Posterior vena cava (tissue), 2 donors: Measurements from ENCODE around the gene PDIA4. TPM values are rescaled to one million over a fixed set of nuclear protein-coding genes. Genes with fewer than 3 reads are reported as not detected.
"Not testable (repeated sequence)": the region's sequence is repeated elsewhere in the genome, so short reads cannot be mapped to it uniquely, and the experiment has no call there.

ENCODE experiments used
- DNase-seq: peaks from one replicate; pipeline ENCODE4 v3.0.0-alpha.2; 2020; ENCODE audit warnings: low spot score
- intact Hi-C, 2 donors: fragments of 100-400 bp; cut with DNase I; formaldehyde crosslinking; loops; one replicate each; pipeline versions ENCODE4 v1.14.1 to v1.14.2; 2022 to 2023
- long read RNA-seq, 2 donors: library from polyadenylated mRNA; unstranded; transcript quantifications; one replicate each; pipeline ENCODE4 v2.0.0, GENCODE V29; 2020 to 2021
- total RNA-seq, 2 donors: library from RNA; stranded (reverse); fragmentation: NEBNext Ultra II Directional; extraction: Animal tissue kit (Norgen Biotek cat#: 25700); gene quantifications; one replicate each; pipeline ENCODE4 v1.2.1, GENCODE V29; 2021
- donor health status: DM: yes; HTN: yes; CAD: no.
- donor health status: DM: yes; HTN: yes; CAD: no.

Gene PDIA4, protein sequence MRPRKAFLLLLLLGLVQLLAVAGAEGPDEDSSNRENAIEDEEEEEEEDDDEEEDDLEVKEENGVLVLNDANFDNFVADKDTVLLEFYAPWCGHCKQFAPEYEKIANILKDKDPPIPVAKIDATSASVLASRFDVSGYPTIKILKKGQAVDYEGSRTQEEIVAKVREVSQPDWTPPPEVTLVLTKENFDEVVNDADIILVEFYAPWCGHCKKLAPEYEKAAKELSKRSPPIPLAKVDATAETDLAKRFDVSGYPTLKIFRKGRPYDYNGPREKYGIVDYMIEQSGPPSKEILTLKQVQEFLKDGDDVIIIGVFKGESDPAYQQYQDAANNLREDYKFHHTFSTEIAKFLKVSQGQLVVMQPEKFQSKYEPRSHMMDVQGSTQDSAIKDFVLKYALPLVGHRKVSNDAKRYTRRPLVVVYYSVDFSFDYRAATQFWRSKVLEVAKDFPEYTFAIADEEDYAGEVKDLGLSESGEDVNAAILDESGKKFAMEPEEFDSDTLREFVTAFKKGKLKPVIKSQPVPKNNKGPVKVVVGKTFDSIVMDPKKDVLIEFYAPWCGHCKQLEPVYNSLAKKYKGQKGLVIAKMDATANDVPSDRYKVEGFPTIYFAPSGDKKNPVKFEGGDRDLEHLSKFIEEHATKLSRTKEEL
- 100 to 1,000 TPM in 1 of 2 donors, 10 to 100 TPM in 1; 64.8 to 117 TPM for total RNA-seq
- long read RNA-seq, donor 1, transcript PDIA4-201 (10 exons, 2,903 nt) = major isoform, 56 of 87 reads
- long read RNA-seq, donor 1, partial matches to known transcripts = 23 of 87 reads
- long read RNA-seq, donor 1, other reads (novel, unspliced or antisense) = 6 of 87 reads
- long read RNA-seq, donor 2, transcript PDIA4-201 (10 exons, 2,903 nt) = major isoform, 156 of 208 reads
- long read RNA-seq, donor 2, partial matches to known transcripts = 28 of 208 reads
- long read RNA-seq, donor 2, other reads (novel, unspliced or antisense) = 23 of 208 reads

DNA sequence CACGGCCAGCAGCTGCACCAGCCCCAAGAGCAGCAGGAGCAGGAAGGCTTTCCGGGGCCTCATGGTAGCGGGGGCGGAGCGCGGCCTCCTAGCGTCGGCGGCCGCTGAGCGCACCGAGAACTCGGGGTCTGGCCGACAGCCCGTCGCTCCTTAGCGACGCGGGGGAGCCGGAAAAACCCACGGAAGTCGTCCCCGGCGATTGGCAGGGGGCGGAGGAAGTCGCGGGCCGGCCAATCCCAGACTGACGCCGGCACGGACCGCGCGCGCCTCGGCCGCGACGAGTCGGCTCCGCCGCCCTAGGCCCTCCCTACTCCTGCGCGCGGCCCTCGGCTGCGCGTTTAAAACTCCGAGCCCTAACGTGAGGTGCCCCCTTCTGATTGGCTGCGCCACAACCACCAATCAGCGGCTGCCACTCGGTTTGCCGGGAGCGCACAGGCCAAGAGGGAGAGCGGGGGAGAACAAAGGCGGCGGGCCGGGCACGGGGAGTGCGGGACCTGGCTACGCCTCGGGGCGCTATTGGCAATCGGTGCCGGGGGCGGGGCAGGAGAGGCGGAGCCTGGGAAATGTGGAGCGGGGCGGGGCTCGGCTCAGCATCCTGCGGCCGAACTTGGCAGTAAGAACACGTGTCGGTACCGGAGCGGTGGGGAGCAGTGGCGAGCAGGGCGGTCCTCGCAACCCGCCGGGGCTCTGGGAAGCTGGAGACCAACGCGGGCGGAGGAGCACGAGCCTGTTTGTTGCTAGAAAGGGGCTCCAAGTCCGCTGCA, at the start of gene PDIA4:
PDIA4 (minus strand) TSS at position 160 of the 764 bp plus-strand sequence; CDS start at position 63, 97 bp downstream.
- peak; percentile 100 for DNase-seq
- intact Hi-C loops = no loop called here

DNA sequence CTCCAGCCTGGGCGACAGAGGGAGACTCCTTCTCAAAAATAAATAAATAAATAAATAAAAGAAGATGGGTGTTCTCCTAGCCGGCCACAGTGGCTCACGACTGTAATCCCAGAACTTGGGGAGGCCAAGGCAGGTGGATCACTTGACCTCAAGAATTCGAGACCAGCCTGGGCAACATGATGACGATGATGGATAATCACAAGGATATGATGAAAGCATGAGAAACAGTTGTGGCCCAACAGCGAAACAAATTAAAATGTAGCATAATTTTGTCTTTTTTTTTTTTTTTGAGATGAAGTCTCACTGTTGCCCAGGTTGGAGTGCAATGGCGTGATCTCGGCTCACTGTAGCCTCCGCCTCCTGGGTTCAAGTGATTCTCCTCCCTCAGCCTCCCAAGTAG, 49.3 kb upstream of the PDIA4 start:
- no peak for DNase-seq
- intact Hi-C loops = no loop called here

DNA sequence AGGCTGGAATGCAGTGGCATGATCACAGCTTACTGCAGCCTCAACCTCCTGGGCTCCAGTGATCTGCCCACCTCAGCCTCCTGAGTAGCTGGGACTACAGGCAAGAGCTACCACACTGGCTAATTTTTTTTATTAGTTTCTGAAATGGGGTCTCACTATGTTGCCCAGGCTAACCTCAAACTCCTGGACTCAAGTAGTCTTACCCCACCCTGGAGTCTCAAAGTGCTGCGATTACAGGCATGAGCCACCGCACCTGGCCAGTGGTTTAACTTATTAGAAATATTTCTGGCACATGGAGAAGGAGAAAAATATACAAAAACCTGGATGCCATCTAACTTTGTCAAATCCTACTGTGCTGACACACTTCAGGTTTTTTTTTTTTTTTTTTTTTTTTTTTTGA, 47.0 kb upstream of the PDIA4 start:
- intact Hi-C loops = no loop called here
- no peak for DNase-seq

DNA sequence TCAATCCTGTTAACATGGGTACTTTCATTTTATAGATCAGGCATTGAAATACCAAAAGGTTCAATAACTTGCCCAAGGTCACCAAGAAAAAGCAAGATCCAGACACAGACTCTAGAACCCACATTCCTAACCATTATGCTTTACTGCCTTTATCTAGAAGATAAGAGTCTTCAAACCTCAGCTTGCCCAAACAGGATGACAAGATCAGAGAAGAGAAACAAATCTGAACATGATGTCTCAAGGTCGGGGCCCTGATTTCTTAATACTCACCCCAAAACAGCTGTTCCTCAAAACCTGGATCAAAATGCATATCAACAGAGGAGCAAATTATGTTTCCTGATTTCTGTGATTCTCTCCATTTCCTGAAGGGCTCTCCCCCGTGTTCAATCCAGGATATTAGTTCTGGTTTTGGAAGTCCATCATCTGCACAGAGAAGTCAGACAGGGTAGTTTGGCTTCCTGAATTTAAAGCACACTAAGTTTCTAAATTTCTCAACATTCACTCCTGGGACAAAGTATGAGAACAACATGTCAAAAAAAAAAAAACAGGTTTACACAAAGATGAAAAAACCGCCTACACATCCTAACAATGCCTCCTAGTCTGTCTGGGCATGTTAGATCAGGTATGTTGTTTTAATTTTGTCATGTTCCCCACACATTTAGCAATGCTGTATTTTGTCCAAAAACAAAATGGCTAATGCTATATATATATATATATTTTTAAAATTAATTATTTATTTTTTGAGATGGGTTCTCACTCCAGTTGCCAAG, 46.0 kb upstream of the PDIA4 start:
- DNase-seq = no peak
- intact Hi-C loops = no loop called here

DNA sequence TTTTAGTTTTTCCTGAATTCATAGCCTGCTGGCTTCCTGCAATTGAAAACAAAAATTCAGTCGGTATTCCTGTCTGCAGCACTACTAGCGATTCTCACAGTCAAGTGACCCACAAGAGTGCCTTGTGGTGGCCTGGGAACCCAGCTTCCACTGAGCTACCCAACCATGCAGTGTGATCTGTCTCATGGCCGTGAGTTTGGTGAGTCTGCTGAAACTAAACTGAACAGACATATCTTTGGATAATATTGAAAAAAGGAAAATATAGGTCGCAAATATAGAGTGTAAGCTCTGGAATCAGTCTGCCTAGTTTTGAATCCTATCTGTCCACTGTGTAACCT, 44.1 kb upstream of the PDIA4 start:
- intact Hi-C loops = no loop called here
- DNase-seq = no peak

DNA sequence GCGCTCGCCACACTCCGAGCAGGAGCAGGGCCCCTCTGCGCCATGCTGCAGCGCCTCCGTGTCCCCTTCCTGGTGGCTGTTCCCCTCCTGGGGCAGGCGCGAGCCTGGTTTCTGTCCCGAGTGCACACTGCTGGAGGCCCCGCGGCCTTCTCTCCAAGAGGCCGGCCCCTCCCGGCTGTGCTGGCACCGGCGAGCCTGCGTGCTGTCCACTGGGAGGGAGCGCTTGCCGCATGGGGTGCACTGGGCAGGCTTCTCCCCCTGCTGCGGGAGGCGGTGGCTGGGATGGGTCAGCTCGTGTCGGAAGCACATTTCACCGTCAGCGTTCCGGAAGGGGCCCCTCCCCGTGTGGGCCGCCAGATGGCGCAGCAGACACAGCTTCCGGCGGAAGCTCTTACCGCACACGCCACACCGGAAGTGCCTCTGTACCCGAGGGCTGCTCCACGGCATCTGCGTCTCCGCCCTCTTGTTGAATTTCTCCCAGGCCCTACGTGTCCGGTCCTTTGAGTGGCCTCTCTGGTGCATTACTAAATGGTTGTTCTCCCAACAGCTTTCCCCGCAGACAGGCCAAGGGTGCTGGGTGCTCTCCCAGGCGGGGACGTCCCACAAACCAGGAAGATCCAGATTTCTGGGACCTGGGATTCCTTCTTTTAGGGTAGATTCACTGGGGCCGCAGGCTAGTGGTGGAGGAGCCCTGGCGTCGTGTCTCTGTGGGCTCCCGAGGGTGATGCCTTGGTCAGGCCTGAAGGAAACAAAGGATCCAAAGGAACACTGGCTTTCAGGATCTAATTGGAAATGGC, 43.5 kb upstream of the PDIA4 start:
- intact Hi-C loops = no loop called here
- peak; percentile 81 for DNase-seq

DNA sequence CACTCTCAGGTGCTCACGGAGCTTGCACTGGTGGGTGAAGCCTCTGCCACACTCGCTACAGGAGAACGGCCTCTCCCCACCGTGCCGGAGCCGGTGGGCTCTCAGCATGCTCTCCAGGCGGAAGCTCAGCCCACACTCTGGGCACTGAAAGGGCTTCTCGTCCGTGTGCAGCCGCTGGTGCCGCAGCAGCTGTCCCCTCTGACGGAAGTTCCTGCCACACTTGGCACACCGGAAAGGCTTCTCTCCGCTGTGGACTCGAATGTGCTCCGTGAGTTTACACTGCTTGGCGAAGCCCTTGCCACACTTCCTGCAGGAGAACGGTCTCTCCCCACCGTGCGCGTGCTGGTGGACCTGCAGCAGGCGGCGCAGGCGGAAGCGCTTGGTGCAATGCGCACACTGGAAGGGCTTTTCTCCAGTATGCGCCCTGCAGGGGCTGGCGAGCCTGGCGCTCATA, 42.9 kb upstream of the PDIA4 start:
- no peak for DNase-seq
- intact Hi-C loops = no loop called here

DNA sequence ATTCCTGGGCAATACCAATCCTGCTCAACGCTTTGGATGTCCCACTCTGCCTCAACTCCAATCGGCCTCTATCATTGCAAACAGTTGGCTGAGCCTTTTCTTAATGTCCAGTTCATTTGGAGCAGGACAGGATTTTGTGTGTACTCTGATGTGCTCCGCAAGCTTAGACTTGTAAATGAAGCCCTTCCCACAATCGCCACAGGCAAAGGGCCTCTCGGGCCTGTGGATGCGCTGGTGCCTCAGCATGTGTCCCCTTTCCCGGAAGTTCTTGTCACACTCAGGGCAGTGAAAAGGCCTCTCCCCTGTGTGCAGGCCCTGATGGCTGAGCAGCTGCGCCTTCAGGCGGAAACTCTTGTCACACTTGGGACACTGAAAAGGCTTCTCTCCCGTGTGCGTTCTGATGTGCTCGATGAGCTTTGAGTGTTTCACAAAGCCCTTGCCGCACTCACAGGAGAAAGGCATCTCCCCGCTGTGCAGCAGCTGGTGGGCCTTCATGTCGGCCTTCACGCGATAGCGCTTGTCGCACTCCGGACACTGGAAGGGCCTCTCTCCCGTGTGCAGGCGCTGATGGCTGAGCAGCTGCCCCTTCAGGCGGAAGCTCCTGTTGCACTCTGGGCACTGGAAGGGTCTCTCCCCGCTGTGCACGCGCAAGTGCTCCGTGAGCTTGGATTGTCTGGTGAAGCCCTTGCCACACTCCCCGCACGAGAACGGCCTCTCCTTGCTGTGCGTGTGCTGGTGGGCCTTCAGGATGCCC, 42.2 kb upstream of the PDIA4 start:
- no peak for DNase-seq
- intact Hi-C loops = no loop called here

DNA sequence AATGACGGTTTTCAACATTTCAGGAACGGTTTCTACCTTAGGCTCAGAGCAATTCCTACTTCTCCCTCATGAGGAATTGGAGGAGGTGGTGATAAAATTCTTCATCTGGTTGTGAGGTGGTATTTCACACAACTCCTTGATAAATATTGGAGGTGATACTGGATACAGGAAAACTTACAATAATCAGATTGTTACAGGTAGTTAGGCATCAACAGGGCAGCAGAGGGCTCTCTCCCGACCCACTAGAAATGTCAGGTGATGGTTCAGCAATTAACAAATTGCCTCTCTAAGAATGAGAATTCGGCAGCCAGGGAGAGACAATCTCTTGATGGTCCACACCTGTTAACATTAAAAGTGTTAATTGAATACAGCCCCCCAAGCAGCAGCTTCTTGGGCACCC, 39.6 kb upstream of the PDIA4 start:
- intact Hi-C loops = no loop called here
- no peak for DNase-seq

DNA sequence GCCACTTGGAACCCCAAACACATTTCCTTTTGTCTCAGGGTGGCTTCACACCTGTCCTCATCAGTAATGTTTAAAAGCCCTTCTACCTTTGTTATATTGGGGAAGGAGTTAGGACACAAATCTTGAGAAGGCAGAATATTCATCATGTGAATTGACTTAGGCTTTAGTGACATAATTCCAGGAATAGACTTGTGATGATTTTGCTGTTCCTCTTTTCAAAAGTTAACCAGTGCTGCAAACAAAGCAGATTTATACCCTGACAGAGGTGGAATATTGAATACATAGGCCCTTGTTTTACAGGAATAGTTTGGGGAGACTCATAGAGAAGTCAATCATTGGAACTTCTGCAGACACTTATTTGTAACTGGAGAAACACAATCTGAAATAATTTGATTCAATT, 35.2 kb upstream of the PDIA4 start:
- DNase-seq = no peak

DNA sequence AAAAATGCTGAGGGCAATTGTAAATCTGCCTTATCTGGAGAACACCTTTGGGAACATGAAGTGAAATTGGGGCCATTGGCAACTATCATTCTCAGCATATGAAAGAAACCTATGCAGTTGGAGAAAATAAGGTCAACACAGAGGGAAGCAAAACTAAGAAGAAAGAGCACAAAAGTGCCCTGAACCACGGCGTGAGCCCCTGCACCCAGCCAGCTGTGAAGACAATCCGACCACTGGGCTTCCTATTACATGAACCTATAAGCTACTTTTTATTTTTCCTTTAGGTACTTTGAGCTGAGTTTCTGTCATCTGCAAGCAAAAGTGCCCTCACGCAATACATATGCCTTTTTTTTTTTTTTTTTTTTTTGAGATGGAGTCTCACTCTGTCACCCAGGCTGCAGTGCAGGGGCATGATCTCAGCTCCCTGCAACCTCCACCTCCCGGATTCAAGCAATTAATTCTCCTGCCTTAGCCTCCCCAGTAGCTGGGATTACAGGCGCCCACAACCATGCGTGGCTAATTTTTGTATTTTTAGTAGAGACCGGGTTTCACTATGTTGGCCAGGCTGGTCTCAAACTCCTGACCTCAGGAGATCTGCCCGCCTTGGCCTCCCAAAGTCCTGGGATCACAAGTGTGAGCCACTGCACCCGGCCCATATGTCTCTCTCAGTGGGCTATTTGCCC, 34.1 kb upstream of the PDIA4 start:
- intact Hi-C loops, DNase-seq: not testable (repeated sequence)

More for the DNA sequence above, 35.2 kb upstream of the PDIA4 start:
- intact Hi-C loops = no loop called here

DNA sequence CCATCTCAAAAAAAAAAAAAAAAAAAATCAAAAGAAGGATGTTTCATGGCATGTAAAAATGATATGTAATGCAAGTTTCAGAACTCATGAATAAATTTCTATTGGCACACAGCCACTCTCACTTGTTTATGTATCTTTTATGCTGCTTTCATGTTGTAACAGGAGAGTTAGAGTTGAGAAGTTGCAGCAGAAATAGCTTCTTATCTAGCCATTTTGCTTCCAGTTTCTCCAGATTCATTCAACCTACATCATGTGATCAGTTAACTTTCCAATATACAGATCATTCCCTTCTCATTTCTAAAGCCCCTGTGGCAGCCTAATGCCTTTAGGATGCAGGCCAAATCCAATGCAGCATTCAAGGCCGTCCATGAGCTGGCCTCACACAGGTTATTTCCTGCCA, 31.9 kb upstream of the PDIA4 start:
- DNase-seq = no peak
- intact Hi-C loops = no loop called here

DNA sequence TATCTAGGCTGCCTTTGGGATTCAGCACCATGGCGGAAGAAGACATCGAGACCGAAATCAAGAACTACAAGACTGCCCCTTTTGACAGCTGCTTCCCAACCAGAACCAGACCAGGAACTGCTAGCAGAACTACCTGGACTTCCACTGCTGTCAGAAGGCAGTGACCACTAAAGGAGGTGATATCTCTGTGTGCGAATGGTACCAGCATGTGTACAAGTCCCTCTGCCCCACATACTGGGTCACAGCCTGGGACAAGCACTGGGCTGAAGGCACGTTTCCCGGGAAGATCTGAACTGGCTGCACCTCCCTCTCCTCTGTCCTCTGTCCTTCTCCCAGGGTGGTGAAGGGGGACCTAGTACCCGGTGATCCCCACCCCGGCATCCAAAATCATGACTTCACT, 25.6 kb upstream of the PDIA4 start:
- intact Hi-C loops = loop anchor here in 1 of 2 donors (1.0 kb wide), 1 partner anchor 45 kb away; no protein-coding TSS in a partner anchor
- no peak for DNase-seq

DNA sequence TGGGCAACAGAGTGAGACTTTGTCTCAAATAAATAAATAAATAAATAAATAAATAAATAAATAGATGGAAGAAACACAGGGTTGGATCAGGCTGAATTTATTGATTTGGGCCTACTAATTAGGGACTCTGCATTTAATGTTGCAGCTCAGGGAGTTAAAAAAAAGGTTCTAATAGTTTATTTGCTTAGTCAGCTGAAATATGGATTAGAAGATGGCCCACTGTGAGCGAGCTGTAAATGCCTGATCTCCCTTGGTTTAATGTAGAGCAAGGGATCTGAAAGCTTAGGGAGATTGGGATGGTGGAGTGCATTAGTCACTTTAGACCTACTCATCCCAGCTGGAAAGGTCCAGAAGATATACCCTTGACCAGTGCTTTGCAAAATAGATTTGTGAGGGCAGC, 25.1 kb upstream of the PDIA4 start:
- DNase-seq = no peak
- intact Hi-C loops = loop anchor here in 1 of 2 donors (1.0 kb wide), 1 partner anchor 44 kb away; no protein-coding TSS in a partner anchor

DNA sequence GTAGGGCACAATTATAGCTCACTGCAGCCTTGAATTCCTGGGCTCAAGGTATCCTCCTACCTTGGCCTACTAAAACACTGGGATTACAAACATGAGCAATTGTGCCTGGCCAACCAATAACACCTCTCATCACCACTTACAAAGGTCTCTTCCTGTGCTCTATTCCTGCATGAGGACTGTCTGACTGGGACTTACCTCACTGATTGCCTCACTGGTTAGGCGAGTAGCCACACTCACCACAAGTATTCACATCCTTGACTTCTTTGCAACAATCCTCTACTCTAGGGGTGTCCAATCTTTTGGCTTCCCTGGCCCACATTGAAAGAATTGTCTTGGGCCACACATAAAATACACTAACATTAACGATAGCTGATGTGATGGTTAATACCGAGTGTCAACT, 22.6 kb upstream of the PDIA4 start:
- intact Hi-C loops = no loop called here

DNA sequence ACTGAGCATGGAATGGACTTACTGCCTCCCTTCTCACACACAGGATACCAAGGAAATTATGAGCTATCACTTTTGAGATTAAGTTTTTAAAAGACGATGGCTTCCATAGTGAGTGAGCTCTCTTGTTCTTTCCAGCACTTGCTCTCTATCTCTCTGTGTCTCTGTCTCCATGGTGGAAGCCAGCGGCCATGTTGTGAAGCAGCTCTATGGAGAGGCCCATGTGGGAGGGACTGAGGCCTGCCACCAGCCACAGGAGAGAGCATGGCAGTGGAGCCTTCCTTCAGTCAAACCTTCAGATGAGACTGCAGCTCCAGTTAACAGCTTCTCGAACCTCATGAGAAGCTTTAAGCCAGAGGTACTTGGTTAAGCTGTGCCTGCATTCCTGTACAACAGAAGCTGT, 20.5 kb upstream of the PDIA4 start:
- DNase-seq = no peak

More for the DNA sequence above, 22.6 kb upstream of the PDIA4 start:
- no peak for DNase-seq

DNA sequence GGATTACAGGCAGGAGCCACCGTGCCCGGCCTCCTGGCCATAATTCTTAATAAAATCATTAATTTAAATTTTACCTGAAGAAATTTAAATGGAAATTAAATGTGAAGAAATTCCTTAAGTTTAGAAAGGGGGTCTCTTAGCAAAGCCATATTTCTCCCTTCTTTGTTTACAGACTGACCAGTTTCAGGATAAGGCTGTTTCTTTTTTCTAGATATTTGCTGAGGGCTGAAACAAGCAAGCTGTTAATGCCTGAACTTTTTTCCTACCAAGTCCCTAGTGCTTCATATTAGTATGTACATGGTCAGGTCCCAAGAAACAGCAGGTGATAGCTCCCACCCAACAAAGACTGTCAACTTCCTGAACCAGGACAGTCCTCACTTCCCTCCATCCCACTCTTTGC, 18.1 kb upstream of the PDIA4 start:
- intact Hi-C loops = no loop called here
- no peak for DNase-seq

More for the DNA sequence above, 20.5 kb upstream of the PDIA4 start:
- intact Hi-C loops = no loop called here
